ENCODE results near the gene METTL2A.
"Not testable (repeated sequence)": the region's sequence is repeated elsewhere in the genome, so short reads cannot be mapped to it uniquely, and the experiment has no call there.

DNA sequence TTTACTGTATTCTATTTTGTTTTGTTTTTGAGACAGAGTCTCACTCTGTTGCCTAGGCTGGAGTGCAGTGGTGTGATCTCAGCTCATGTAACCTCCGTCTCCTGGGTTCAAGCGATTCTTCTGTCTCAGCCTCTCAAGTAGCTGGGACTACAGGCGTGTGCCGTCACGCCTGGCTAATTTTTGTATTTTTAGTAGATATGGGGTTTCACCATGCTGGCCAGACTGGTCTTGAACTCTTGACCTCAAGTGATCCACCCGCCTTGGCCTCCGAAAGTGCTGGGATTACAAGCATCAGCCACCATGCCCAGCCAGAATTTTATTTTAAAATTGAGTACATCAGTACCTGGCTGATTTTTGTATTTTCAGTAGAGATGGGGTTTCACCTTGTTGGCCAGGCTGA, 70.4 kb downstream of the METTL2A start:
- TF ChIP-seq, protein P1, sequence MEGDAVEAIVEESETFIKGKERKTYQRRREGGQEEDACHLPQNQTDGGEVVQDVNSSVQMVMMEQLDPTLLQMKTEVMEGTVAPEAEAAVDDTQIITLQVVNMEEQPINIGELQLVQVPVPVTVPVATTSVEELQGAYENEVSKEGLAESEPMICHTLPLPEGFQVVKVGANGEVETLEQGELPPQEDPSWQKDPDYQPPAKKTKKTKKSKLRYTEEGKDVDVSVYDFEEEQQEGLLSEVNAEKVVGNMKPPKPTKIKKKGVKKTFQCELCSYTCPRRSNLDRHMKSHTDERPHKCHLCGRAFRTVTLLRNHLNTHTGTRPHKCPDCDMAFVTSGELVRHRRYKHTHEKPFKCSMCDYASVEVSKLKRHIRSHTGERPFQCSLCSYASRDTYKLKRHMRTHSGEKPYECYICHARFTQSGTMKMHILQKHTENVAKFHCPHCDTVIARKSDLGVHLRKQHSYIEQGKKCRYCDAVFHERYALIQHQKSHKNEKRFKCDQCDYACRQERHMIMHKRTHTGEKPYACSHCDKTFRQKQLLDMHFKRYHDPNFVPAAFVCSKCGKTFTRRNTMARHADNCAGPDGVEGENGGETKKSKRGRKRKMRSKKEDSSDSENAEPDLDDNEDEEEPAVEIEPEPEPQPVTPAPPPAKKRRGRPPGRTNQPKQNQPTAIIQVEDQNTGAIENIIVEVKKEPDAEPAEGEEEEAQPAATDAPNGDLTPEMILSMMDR (conservative IDR thresholded peaks at IDR 0.05): not testable (repeated sequence)
- TF ChIP-seq EZH2 (IDR thresholded peaks at IDR 0.05; ENCODE audit: low read depth): not testable (repeated sequence)
